Psoas muscle (tissue), 8 donors: Measurements from ENCODE around the gene NFATC1. TPM values are rescaled to one million over a fixed set of nuclear protein-coding genes. Genes with fewer than 3 reads are reported as not detected.

Experiments
- ATAC-seq, 4 donors: fragments of 200-7000 bp; cut with Tn5 transposase; one replicate each; pipeline ENCODE4 v1.9.1; 2020; ENCODE audit warnings: moderate library complexity in 3 of 4, mild to moderate bottlenecking in 2 of 4
- DNase-seq, 2 donors: peaks; one replicate each; pipeline ENCODE4 v3.0.0-alpha.2; 2020
- H3K27ac ChIP-seq: fragments of 200-600 bp; one replicate; pipeline ENCODE4 v1.8.0; 2022
- H3K27me3 ChIP-seq, 3 donors: fragments of 200-600 bp in 1 of 3; one replicate each; pipeline versions ENCODE4 v1.6.1 to v1.8.0; 2013 to 2022; ENCODE audit warnings: low read length in 2 of 3, mild to moderate bottlenecking in 2 of 3, moderate library complexity in 1 of 3; ENCODE audit not compliant: insufficient read depth in 3 of 3
- H3K36me3 ChIP-seq, 2 donors: fragments of 200-600 bp in 1 of 2; one replicate each; pipeline versions ENCODE4 v1.6.1 to v1.8.0; 2013 to 2022; ENCODE audit warnings: low read depth in 1 of 2, mild to moderate bottlenecking in 1 of 2, moderate library complexity in 1 of 2; ENCODE audit not compliant: insufficient read depth in 1 of 2
- H3K4me1 ChIP-seq: fragments of 200-600 bp; one replicate; pipeline ENCODE4 v1.8.0; 2022
- H3K4me3 ChIP-seq: fragments of 200-600 bp; one replicate; pipeline ENCODE4 v1.8.0; 2022; ENCODE audit warnings: mild to moderate bottlenecking
- H3K9me3 ChIP-seq: fragments of 200-600 bp; one replicate; pipeline ENCODE4 v1.8.0; 2022
- WGBS, 3 donors: extraction: QIAGEN DNeasy Blood & Tissue Kit; methylation state at CpG; one replicate each; pipeline versions ENCODE4 v1.1.6 to v1.1.7; 2013; 5-methylcytosine and 5-hydroxymethylcytosine counted together
- intact Hi-C, 2 donors: fragments of 100-400 bp; cut with DNase I; formaldehyde crosslinking; loops; one replicate each; pipeline versions ENCODE4 v1.11.0 to v1.14.2; 2022
- polyA plus RNA-seq, 3 donors: library from polyadenylated mRNA; stranded (reverse); fragments of 200-250 nt; gene quantifications; one replicate each; pipeline ENCODE4 v1.2.3, GENCODE V29; 2013
- total RNA-seq, 4 donors: library from RNA; stranded (reverse); fragmentation: NEBNext Ultra II Directional in 2 of 4; extraction: Animal tissue kit (Norgen Biotek cat#: 25700) in 2 of 4; gene quantifications; one replicate each; pipeline versions ENCODE4 v1.2.1 to v1.2.4, GENCODE V29; 2021 to 2023
- TF ChIP-seq, protein P1 (sequence below): fragments of 200-600 bp; IDR thresholded peaks from one replicate; pipeline ENCODE4 v1.8.0; 2022; ENCODE audit warnings: antibody characterized with exemption
- donor health status: healthy with polysubstance abuse.
- donor health status: DM: no; HTN: no; CAD: no; lungs with moderate emphysema.
- donor health status: Bipolar disorder and iron deficiency.
- donor health status: healthy.
- donor health status: DM: yes; HTN: yes; CAD: no.
- donor health status: DM: no; HTN: no; CAD: no.
- donor health status: DM: no; HTN: no; CAD: no.
- donor health status: DM: yes; HTN: yes; CAD: no.

Gene NFATC1
- total and polyA plus RNA-seq, 7 donors, result 3.0 to 28.7 (median 21.0) TPM

GRCh38 chr18:79529991-79530390 lies 134.3 kb downstream of the NFATC1 start:
- Histone ChIP-seq H3K36me3 (peaks cover 0 to 20% of the 10 kb centered on the region in 2 donors), H3K4me1 (no peaks in the 10 kb centered on the region), H3K9me3 (no peaks in the 10 kb centered on the region), H3K4me3 (no peak overlapping the region), H3K27me3 (no peaks in the 10 kb centered on the region), H3K27ac (no peak overlapping the region)
- DNase-seq (peak in 1 of 2 donors; percentile 41), ATAC-seq (no peak)
- TF ChIP-seq, protein P1, sequence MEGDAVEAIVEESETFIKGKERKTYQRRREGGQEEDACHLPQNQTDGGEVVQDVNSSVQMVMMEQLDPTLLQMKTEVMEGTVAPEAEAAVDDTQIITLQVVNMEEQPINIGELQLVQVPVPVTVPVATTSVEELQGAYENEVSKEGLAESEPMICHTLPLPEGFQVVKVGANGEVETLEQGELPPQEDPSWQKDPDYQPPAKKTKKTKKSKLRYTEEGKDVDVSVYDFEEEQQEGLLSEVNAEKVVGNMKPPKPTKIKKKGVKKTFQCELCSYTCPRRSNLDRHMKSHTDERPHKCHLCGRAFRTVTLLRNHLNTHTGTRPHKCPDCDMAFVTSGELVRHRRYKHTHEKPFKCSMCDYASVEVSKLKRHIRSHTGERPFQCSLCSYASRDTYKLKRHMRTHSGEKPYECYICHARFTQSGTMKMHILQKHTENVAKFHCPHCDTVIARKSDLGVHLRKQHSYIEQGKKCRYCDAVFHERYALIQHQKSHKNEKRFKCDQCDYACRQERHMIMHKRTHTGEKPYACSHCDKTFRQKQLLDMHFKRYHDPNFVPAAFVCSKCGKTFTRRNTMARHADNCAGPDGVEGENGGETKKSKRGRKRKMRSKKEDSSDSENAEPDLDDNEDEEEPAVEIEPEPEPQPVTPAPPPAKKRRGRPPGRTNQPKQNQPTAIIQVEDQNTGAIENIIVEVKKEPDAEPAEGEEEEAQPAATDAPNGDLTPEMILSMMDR, result no peak
- intact Hi-C loops, result loop anchor here (1.0 to 5.0 kb wide), 3 partner anchors 112 to 150 kb away; no protein-coding TSS in a partner anchor
- 90 to 96% (median 95%) methylated on average over 24 of the region's 24 CpGs for WGBS, 3 donors

- Histone ChIP-seq H3K27ac (no peak overlapping the region), H3K4me3 (no peak overlapping the region), H3K36me3 (peaks cover 0 to 20% of the 10 kb centered on the region in 2 donors), H3K27me3 (no peaks in the 10 kb centered on the region), H3K4me1 (no peaks in the 10 kb centered on the region), H3K9me3 (no peaks in the 10 kb centered on the region)
- intact Hi-C loops, result loop anchor here in 1 of 2 donors (5.0 kb wide), 1 partner anchor 111 kb away; no protein-coding TSS in a partner anchor
- TF ChIP-seq, protein P1, result no peak
- DNase-seq (peak in 1 of 2 donors; percentile 26), ATAC-seq (no peak)
- 83 to 92% (median 84%) methylated on average over 18 of the region's 18 CpGs for WGBS, 3 donors
These were observed 135.1 kb downstream of the NFATC1 start for GRCh38 chr18:79530821-79531220.

GRCh38 chr18:79531386-79531785 lies 135.7 kb downstream of the NFATC1 start:
- DNase-seq (peak in 1 of 2 donors; percentile 13), ATAC-seq (no peak)
- no peak overlapping the region for H3K4me3 ChIP-seq
- H3K27me3 ChIP-seq, result no peaks in the 10 kb centered on the region
- WGBS, 3 donors, result 73 to 82% (median 79%) methylated on average over 20 of the region's 20 CpGs
- intact Hi-C loops, result loop anchor here in 1 of 2 donors (5.0 kb wide), 1 partner anchor 111 kb away; no protein-coding TSS in a partner anchor
- no peaks in the 10 kb centered on the region for H3K9me3 ChIP-seq
- TF ChIP-seq, protein P1, result no peak
- peaks cover 0 to 20% of the 10 kb centered on the region in 2 donors for H3K36me3 ChIP-seq
- H3K27ac ChIP-seq, result no peak overlapping the region
- H3K4me1 ChIP-seq, result no peaks in the 10 kb centered on the region

GRCh38 chr18:79531926-79532312 lies 136.2 kb downstream of the NFATC1 start:
- Histone ChIP-seq H3K27me3 (no peaks in the 10 kb centered on the region), H3K36me3 (peaks cover 0 to 20% of the 10 kb centered on the region in 2 donors), H3K4me3 (no peak overlapping the region), H3K9me3 (no peaks in the 10 kb centered on the region), H3K27ac (no peak overlapping the region), H3K4me1 (no peaks in the 10 kb centered on the region)
- TF ChIP-seq, protein P1, result no peak
- 44 to 58% (median 52%) methylated on average over 7 to 17 of the region's 18 CpGs for WGBS, 3 donors
- intact Hi-C loops, result loop anchor here in 1 of 2 donors (5.0 kb wide), 1 partner anchor 110 kb away; no protein-coding TSS in a partner anchor
- peak in 1 of 2 donors; percentile 27 for DNase-seq
- ATAC-seq, result no peak
